ENCODE data around the gene CACNA1S.

GRCh38 chr1:201089596-201089995, 22.6 kb downstream of the CACNA1S start:
- TF ChIP-seq REST (IDR thresholded peaks at IDR 0.05; ENCODE audit: low read depth) = no peak
- no peak for TF ChIP-seq CREB1 (IDR thresholded peaks at IDR 0.05; ENCODE audit: low read depth)
- no peak for TF ChIP-seq TCF12 (IDR thresholded peaks at IDR 0.05; ENCODE audit: low read depth)
- no peak for TF ChIP-seq FOXM1 (IDR thresholded peaks at IDR 0.05; ENCODE audit: borderline replicate concordance, low read depth)
- no peak for TF ChIP-seq EP300 (IDR thresholded peaks at IDR 0.05; ENCODE audit: borderline replicate concordance)
- TF ChIP-seq RAD21 (IDR thresholded peaks at IDR 0.05; ENCODE audit: low read depth) = no peak
- no peak for TF ChIP-seq TEAD4 (IDR thresholded peaks at IDR 0.05)
